ENCODE measurements around the gene COL4A1. TPM values are rescaled to one million over a fixed set of nuclear protein-coding genes. Genes with fewer than 3 reads are reported as not detected.
A peak's percentile ranks its signal among the peaks of the same experiment; 100 is the strongest.

COL4A1 gene
- total RNA-seq, 6 donors from 2014 or later: 81.7 to 309 (median 167) TPM

GRCh38 chr13:110125157-110125556 lies 181.8 kb downstream of the COL4A1 start:
- WGBS, 2 donors: 94% methylated on average over 10 of the region's 10 CpGs
- no peak for TF ChIP-seq EP300 (IDR thresholded peaks at IDR 0.05)
- no peak for TF ChIP-seq POLR2A (IDR thresholded peaks at IDR 0.05)
- no peak for TF ChIP-seq POLR2AphosphoS5 (IDR thresholded peaks at IDR 0.05)
- TF ChIP-seq CTCF (IDR thresholded peaks at IDR 0.05): no peak
- Histone ChIP-seq H3K36me3 (no peaks in the 10 kb centered on the region), H3K27me3 (no peaks in the 10 kb centered on the region), H3K27ac (peak overlapping the region in 2 of 4 donors; percentile 79 to 80), H3K4me1 (peaks cover 16 to 19% (median 18%) of the 10 kb centered on the region in 4 donors), H3K9me3 (no peaks in the 10 kb centered on the region), H3K4me3 (no peak overlapping the region)
- no peak for ATAC-seq (ENCODE audit: low FRiP score in 2 of 2)
- no peak for DNase-seq

GRCh38 chr13:110124201-110124940 lies 182.6 kb downstream of the COL4A1 start:
- no peaks in the 10 kb centered on the region for H3K9me3 ChIP-seq
- H3K4me1 ChIP-seq: peaks cover 16 to 19% (median 18%) of the 10 kb centered on the region in 4 donors
- WGBS, 2 donors: 84 to 90% methylated on average over 14 of the region's 14 CpGs
- H3K27ac ChIP-seq: no peak overlapping the region
- H3K36me3 ChIP-seq: no peaks in the 10 kb centered on the region
- H3K4me3 ChIP-seq: no peak overlapping the region
- TF ChIP-seq CTCF (IDR thresholded peaks at IDR 0.05) (no peak), POLR2A (IDR thresholded peaks at IDR 0.05) (no peak), POLR2AphosphoS5 (IDR thresholded peaks at IDR 0.05) (no peak), EP300 (IDR thresholded peaks at IDR 0.05) (no peak)
- no peaks in the 10 kb centered on the region for H3K27me3 ChIP-seq
- ATAC-seq (ENCODE audit: low FRiP score in 2 of 2): no peak
- DNase-seq: no peak

- Histone ChIP-seq H3K36me3 (no peaks in the 10 kb centered on the region), H3K27ac (no peak overlapping the region)
- no peak for DNase-seq
These were observed 183.7 kb downstream of the COL4A1 start for GRCh38 chr13:110123041-110123809.

GRCh38 chr13:110121422-110122083 lies 185.4 kb downstream of the COL4A1 start:
- Histone ChIP-seq H3K9me3 (no peaks in the 10 kb centered on the region), H3K27ac (no peak overlapping the region), H3K36me3 (no peaks in the 10 kb centered on the region), H3K4me1 (peaks cover 8 to 12% (median 11%) of the 10 kb centered on the region in 4 donors), H3K27me3 (no peaks in the 10 kb centered on the region), H3K4me3 (no peak overlapping the region)
- TF ChIP-seq CTCF (IDR thresholded peaks at IDR 0.05): no peak
- no peak for TF ChIP-seq POLR2A (IDR thresholded peaks at IDR 0.05)
- DNase-seq (no peak), ATAC-seq (ENCODE audit: low FRiP score in 2 of 2) (no peak)
- whole genome bisulfite sequencing, 2 donors: 67 to 75% methylated on average over 6 of the region's 6 CpGs

More at GRCh38 chr13:110123041-110123809, 183.7 kb downstream of the COL4A1 start:
- Histone ChIP-seq H3K4me3 (no peak overlapping the region), H3K27me3 (no peaks in the 10 kb centered on the region), H3K9me3 (no peaks in the 10 kb centered on the region), H3K4me1 (peaks cover 16 to 19% (median 18%) of the 10 kb centered on the region in 4 donors)
- no peak for TF ChIP-seq POLR2AphosphoS5 (IDR thresholded peaks at IDR 0.05)
- TF ChIP-seq POLR2A (IDR thresholded peaks at IDR 0.05): no peak
- ATAC-seq (ENCODE audit: low FRiP score in 2 of 2): no peak
- 85 to 88% methylated on average over 19 of the region's 19 CpGs for WGBS, 2 donors

Measured in upper lobe of left lung (tissue), 6 donors.